ENCODE measurements around the gene GRAMD2B. TPM values are rescaled to one million over a fixed set of nuclear protein-coding genes. Genes with fewer than 3 reads are reported as not detected.

GRAMD2B gene
- polyA plus RNA-seq, 1 donor from 2014 or later, result not detected

- Histone ChIP-seq H3K9me2 (ENCODE audit: insufficient read depth, low read length) (no peaks in the 10 kb centered on the region), H3K36me3 (ENCODE audit: insufficient read depth, low read length) (no peaks in the 10 kb centered on the region), H2AFZ (ENCODE audit: low read depth, low read length) (no peak overlapping the region), H3K4me3 (ENCODE audit: low read length) (no peak overlapping the region), H3K27me3 (ENCODE audit: insufficient read depth, low read depth, low read length) (no peaks in the 10 kb centered on the region), H3K79me2 (replicated peaks; ENCODE audit: insufficient read depth, low read length) (no peaks in the 10 kb centered on the region), H3F3A (ENCODE audit: insufficient read depth, low read length, poor library complexity, severe bottlenecking) (no peaks in the 10 kb centered on the region), H3K9ac (ENCODE audit: low read length) (no peak overlapping the region), H4K20me1 (ENCODE audit: insufficient read depth) (no peaks in the 10 kb centered on the region), H3K27ac (ENCODE audit: low read length) (no peak overlapping the region), H3K4me2 (ENCODE audit: low read length) (no peak overlapping the region), H3K9me3 (ENCODE audit: low read length) (no peaks in the 10 kb centered on the region)
- no peak for TF ChIP-seq CTCF (IDR thresholded peaks at IDR 0.05; ENCODE audit: poor library complexity, severe bottlenecking)
- TF ChIP-seq MXI1 (conservative IDR thresholded peaks at IDR 0.05; ENCODE audit: poor library complexity, severe bottlenecking), result no peak
- no peak for TF ChIP-seq EP300 (conservative IDR thresholded peaks at IDR 0.05; ENCODE audit: poor library complexity, severe bottlenecking)
- no peak for TF ChIP-seq REST (IDR thresholded peaks at IDR 0.05; ENCODE audit: borderline replicate concordance)
- no peak for TF ChIP-seq SMC3 (conservative IDR thresholded peaks at IDR 0.05; ENCODE audit: poor library complexity)
Observed at GRCh38 chr5:126540631-126541030, 117.4 kb downstream of the GRAMD2B start.

GRCh38 chr5:126542441-126542840, 119.2 kb downstream of the GRAMD2B start:
- Histone ChIP-seq H3K4me2 (ENCODE audit: low read length) (no peak overlapping the region), H3K79me2 (replicated peaks; ENCODE audit: insufficient read depth, low read length) (no peaks in the 10 kb centered on the region), H3K27ac (ENCODE audit: low read length) (no peak overlapping the region), H3K9me2 (ENCODE audit: insufficient read depth, low read length) (no peaks in the 10 kb centered on the region), H3K36me3 (ENCODE audit: insufficient read depth, low read length) (no peaks in the 10 kb centered on the region), H3F3A (ENCODE audit: insufficient read depth, low read length, poor library complexity, severe bottlenecking) (no peaks in the 10 kb centered on the region), H4K20me1 (ENCODE audit: insufficient read depth) (no peaks in the 10 kb centered on the region), H3K9me3 (ENCODE audit: low read length) (no peaks in the 10 kb centered on the region), H3K9ac (ENCODE audit: low read length) (no peak overlapping the region), H2AFZ (ENCODE audit: low read depth, low read length) (no peak overlapping the region), H3K27me3 (ENCODE audit: insufficient read depth, low read depth, low read length) (no peaks in the 10 kb centered on the region), H3K4me3 (ENCODE audit: low read length) (no peak overlapping the region)
- TF ChIP-seq RAD21 (conservative IDR thresholded peaks at IDR 0.05), result no peak
- no peak for TF ChIP-seq REST (IDR thresholded peaks at IDR 0.05; ENCODE audit: borderline replicate concordance)
- no peak for TF ChIP-seq MXI1 (conservative IDR thresholded peaks at IDR 0.05; ENCODE audit: poor library complexity, severe bottlenecking)
- TF ChIP-seq SMC3 (conservative IDR thresholded peaks at IDR 0.05; ENCODE audit: poor library complexity), result no peak
- no peak for TF ChIP-seq CTCF (IDR thresholded peaks at IDR 0.05; ENCODE audit: poor library complexity, severe bottlenecking)
- no peak for TF ChIP-seq EZH2 (IDR thresholded peaks at IDR 0.05; ENCODE audit: borderline replicate concordance, insufficient read depth, low read length, poor library complexity, severe bottlenecking)
- TF ChIP-seq EP300 (conservative IDR thresholded peaks at IDR 0.05; ENCODE audit: poor library complexity, severe bottlenecking), result no peak
- TF ChIP-seq TAF1 (IDR thresholded peaks at IDR 0.05; ENCODE audit: low read depth), result no peak
- TF ChIP-seq POLR2AphosphoS5 (IDR thresholded peaks at IDR 0.05), result no peak
